GM23338 (cell line): ENCODE data around the gene SRSF5. TPM values are rescaled to one million over a fixed set of nuclear protein-coding genes. Genes with fewer than 3 reads are reported as not detected.
A peak's percentile ranks its signal among the peaks of the same experiment; 100 is the strongest.

Experiments
- ATAC-seq: fragments of 200-7000 bp; cut with Tn5 transposase; 3 replicates; pipeline ENCODE4 v1.9.1; 2020
- DNase-seq: peaks from one replicate; pipeline ENCODE4 v3.0.0-alpha.2; 2015; ENCODE audit warnings: low spot score
- H2AFZ ChIP-seq: fragments of 200-600 bp; sonication (generic); 2 replicates; pipeline ENCODE4 v1.8.0; 2016; ENCODE audit warnings: antibody characterized with exemption, mild to moderate bottlenecking, moderate library complexity
- H3F3A ChIP-seq: fragments of 200-600 bp; sonication (generic); replicated peaks from 2 replicates; pipeline ENCODE4 v1.8.0; 2017; ENCODE audit warnings: antibody characterized with exemption, mixed run types, low read depth
- H3K27ac ChIP-seq: fragments of 200-600 bp; sonication (generic); 2 replicates; pipeline ENCODE4 v1.6.1; 2016; ENCODE audit warnings: low read depth
- H3K27me3 ChIP-seq: fragments of 200-600 bp; sonication (generic); 2 replicates; pipeline ENCODE4 v1.8.0; 2016; ENCODE audit warnings: mild to moderate bottlenecking, mixed run types, moderate library complexity; ENCODE audit not compliant: insufficient read depth
- H3K36me3 ChIP-seq: fragments of 200-600 bp; sonication (generic); 2 replicates; pipeline ENCODE4 v1.8.0; 2016; ENCODE audit warnings: mild to moderate bottlenecking; ENCODE audit not compliant: insufficient read depth
- H3K4me1 ChIP-seq: fragments of 200-600 bp; sonication (generic); 2 replicates; pipeline ENCODE4 v1.8.0; 2016; ENCODE audit warnings: mild to moderate bottlenecking, moderate library complexity; ENCODE audit not compliant: insufficient read depth
- H3K4me2 ChIP-seq: fragments of 200-600 bp; sonication (generic); 2 replicates; pipeline ENCODE4 v1.7.1; 2017; ENCODE audit warnings: mixed run types
- H3K4me3 ChIP-seq: fragments of 200-600 bp; sonication (generic); 2 replicates; pipeline ENCODE4 v1.6.1; 2016; ENCODE audit warnings: mixed run types
- H3K79me2 ChIP-seq: fragments of 200-600 bp; sonication (generic); replicated peaks from 2 replicates; pipeline ENCODE4 v1.8.0; 2017; ENCODE audit warnings: mild to moderate bottlenecking; ENCODE audit not compliant: insufficient read depth
- H3K9me2 ChIP-seq: fragments of 200-600 bp; sonication (generic); 2 replicates; pipeline ENCODE4 v1.8.0; 2017; ENCODE audit not compliant: insufficient read depth
- H4K20me1 ChIP-seq: fragments of 200-600 bp; sonication (generic); replicated peaks from 2 replicates; pipeline ENCODE4 v1.8.0; 2017; ENCODE audit warnings: mild to moderate bottlenecking; ENCODE audit not compliant: insufficient read depth
- H3K27ac Mint-ChIP-seq: 2 replicates; pipeline ENCODE4 v1.8.0; 2020; ENCODE audit warnings: inconsistent platforms, mild to moderate bottlenecking, moderate library complexity, mixed read lengths
- H3K27me3 Mint-ChIP-seq: 3 replicates; pipeline ENCODE4 v1.8.0; 2022; ENCODE audit warnings: low read depth, mild to moderate bottlenecking, moderate library complexity, mixed read lengths, inconsistent platforms; ENCODE audit not compliant: insufficient read depth, poor library complexity
- H3K36me3 Mint-ChIP-seq: 3 replicates; pipeline ENCODE4 v1.8.0; 2021; ENCODE audit warnings: low read depth, mild to moderate bottlenecking, inconsistent platforms, moderate library complexity, mixed read lengths
- H3K4me1 Mint-ChIP-seq: 3 replicates; pipeline ENCODE4 v1.8.0; 2020; ENCODE audit warnings: mild to moderate bottlenecking, inconsistent platforms, mixed read lengths
- H3K4me3 Mint-ChIP-seq: 3 replicates; pipeline ENCODE4 v1.8.0; 2021; ENCODE audit warnings: moderate library complexity, mild to moderate bottlenecking, inconsistent platforms, mixed read lengths
- H3K9me3 Mint-ChIP-seq: 3 replicates; pipeline ENCODE4 v1.8.0; 2020; ENCODE audit warnings: moderate library complexity, mild to moderate bottlenecking, inconsistent platforms, mixed read lengths
- EZH2 ChIP-seq: fragments of 200-600 bp; sonication (generic); IDR thresholded peaks from one replicate; pipeline ENCODE4 v1.8.0; 2017; ENCODE audit warnings: antibody characterized with exemption, mild to moderate bottlenecking, low read depth; ENCODE audit not compliant: unreplicated experiment
- EZH2phosphoT487 ChIP-seq: fragments of 200-600 bp; sonication (generic); IDR thresholded peaks from one replicate; pipeline ENCODE4 v1.8.1; 2018; ENCODE audit warnings: antibody characterized with exemption; ENCODE audit not compliant: unreplicated experiment
- POLR2AphosphoS5 ChIP-seq: IDR thresholded peaks from 2 replicates; pipeline ENCODE4 v1.6.1; 2016; ENCODE audit warnings: antibody characterized with exemption, low read depth
- REST ChIP-seq: IDR thresholded peaks from one replicate; pipeline ENCODE4 v1.6.1; 2018; ENCODE audit warnings: antibody characterized with exemption; ENCODE audit not compliant: unreplicated experiment
- ZNF114 ChIP-seq: fragments of 250-450 bp; sonication (Bioruptor Pico); IDR thresholded peaks from 2 replicates; pipeline ENCODE4 v1.5.0; 2020; ENCODE audit warnings: mild to moderate bottlenecking, moderate library complexity
- ZNF462 ChIP-seq: fragments of 250-450 bp; sonication (Bioruptor Pico); IDR thresholded peaks from 2 replicates; pipeline ENCODE4 v1.5.0; 2020; ENCODE audit warnings: mild to moderate bottlenecking, moderate library complexity
- polyA plus RNA-seq: library from polyadenylated mRNA; unstranded; fragments of >200 nt; fragmentation: Nextera tagmentation; extraction: Ambion mirVana; gene quantifications from 2 replicates; pipeline ENCODE4 v1.2.1, GENCODE V29; 2016
- total RNA-seq: library from RNA; depleted of rRNA; stranded (reverse); fragments of >200 nt; shearing (Covaris generic); gene quantifications from 2 replicates; pipeline ENCODE4 v1.2.3, GENCODE V29; 2014
- TF ChIP-seq, protein P1 (sequence below): IDR thresholded peaks from 2 replicates; pipeline ENCODE4 v1.6.1; 2016; ENCODE audit warnings: antibody characterized with exemption

SRSF5 gene
- total and polyA plus RNA-seq, 2 experiments from 2014 or later: 172 to 389 TPM

GRCh38 chr14:69779088-69779487 is 12.1 kb downstream of the SRSF5 start:
- TF ChIP-seq ZNF462 (CRISPR knock-in tag) (no peak), POLR2AphosphoS5 (0 out of 2 replicates have a peak, but pooled peaks have one; percentile 20), EZH2phosphoT487 (no peak), EZH2 (no peak), ZNF114 (no peak), REST (no peak)
- TF ChIP-seq, protein P1, sequence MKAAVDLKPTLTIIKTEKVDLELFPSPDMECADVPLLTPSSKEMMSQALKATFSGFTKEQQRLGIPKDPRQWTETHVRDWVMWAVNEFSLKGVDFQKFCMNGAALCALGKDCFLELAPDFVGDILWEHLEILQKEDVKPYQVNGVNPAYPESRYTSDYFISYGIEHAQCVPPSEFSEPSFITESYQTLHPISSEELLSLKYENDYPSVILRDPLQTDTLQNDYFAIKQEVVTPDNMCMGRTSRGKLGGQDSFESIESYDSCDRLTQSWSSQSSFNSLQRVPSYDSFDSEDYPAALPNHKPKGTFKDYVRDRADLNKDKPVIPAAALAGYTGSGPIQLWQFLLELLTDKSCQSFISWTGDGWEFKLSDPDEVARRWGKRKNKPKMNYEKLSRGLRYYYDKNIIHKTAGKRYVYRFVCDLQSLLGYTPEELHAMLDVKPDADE: no peak
- Histone ChIP-seq H3K9me2 (peaks cover 9% of the 10 kb centered on the region), H3K4me3 (no peak overlapping the region), H4K20me1 (peaks cover 5% of the 10 kb centered on the region), H3F3A (no peaks in the 10 kb centered on the region), H3K4me2 (no peak overlapping the region), H3K27ac (no peak overlapping the region), H3K79me2 (0 out of 2 replicates have a peak, but pooled peaks cover 6% of the 10 kb centered on the region), H2AFZ (no peak overlapping the region), H3K4me1 (no peaks in the 10 kb centered on the region), H3K27me3 (no peaks in the 10 kb centered on the region), H3K36me3 (peaks cover 21% of the 10 kb centered on the region)
- no peak for DNase-seq
- ATAC-seq: no peak
- Mint-ChIP-seq H3K4me3 (no peak overlapping the region), H3K4me1 (no peaks in the 10 kb centered on the region), H3K36me3 (peaks cover 51% of the 10 kb centered on the region), H3K27ac (no peak overlapping the region), H3K9me3 (no peaks in the 10 kb centered on the region), H3K27me3 (peaks cover 7% of the 10 kb centered on the region)
